Left forelimb (tissue), 1 donor: Measurements from ENCODE around the gene ZNF789.

Source experiments
- DNase-seq: peaks from one replicate; pipeline ENCODE4 v3.0.0-alpha.2; 2018; ENCODE audit warnings: low spot score

ZNF789 gene

GRCh38 chr7:99504603-99505323 is 32.1 kb downstream of the ZNF789 start, which contains the start of gene ZKSCAN5:
TSS of gene ZKSCAN5 (plus strand) at chr7:99504662. CDS start at chr7:99506045, 1,383 bp downstream.
- DNase-seq: peak; percentile 99

GRCh38 chr7:99505324-99505662 is 32.6 kb downstream of the ZNF789 start:
- no peak for DNase-seq

GRCh38 chr7:99514050-99514449 is 41.4 kb downstream of the ZNF789 start:
- no peak for DNase-seq

- DNase-seq: no peak
Observed at GRCh38 chr7:99521399-99521798, 48.7 kb downstream of the ZNF789 start.

- DNase-seq: no peak
Observed at GRCh38 chr7:99525713-99526440, 53.2 kb downstream of the ZNF789 start.

GRCh38 chr7:99531354-99531765 is 58.7 kb downstream of the ZNF789 start:
- no peak for DNase-seq

GRCh38 chr7:99535667-99536066 is 63.0 kb downstream of the ZNF789 start:
- DNase-seq: no peak
